ENCODE measurements around the gene ERO1B. TPM values are rescaled to one million over a fixed set of nuclear protein-coding genes. Genes with fewer than 3 reads are reported as not detected.

ERO1B gene
- total RNA-seq, 1 experiment from 2014 or later: not detected

DNA sequence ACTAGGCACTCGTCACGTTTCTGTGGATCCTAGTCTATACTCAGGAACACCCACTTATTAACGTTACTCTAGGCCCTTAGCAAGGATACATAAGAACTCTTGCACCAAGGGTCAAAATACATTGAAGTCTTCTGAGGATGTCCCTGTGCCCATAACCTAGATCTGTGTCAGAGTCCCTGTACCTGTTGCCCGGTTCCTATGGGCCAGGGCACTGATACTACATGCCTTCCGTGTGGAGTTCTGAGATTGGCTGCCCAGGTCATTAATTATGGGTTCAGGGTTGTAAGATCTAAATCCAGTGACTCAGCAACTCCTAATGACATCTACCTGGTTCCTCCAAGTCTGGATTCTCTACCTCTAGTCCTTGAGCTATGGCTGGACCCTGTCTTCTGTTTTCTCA is 69.9 kb downstream of the ERO1B start:
- no TSS peak for BruUV-seq (replicated peaks)
- Histone ChIP-seq H3K9me2 (ENCODE audit: insufficient read depth) (no peaks in the 10 kb centered on the region), H3K36me3 (ENCODE audit: low read depth) (no peaks in the 10 kb centered on the region), H3K4me3 (no peak overlapping the region), H3K27ac (no peak overlapping the region), H3K79me2 (ENCODE audit: low read depth) (no peaks in the 10 kb centered on the region), H3K27me3 (ENCODE audit: insufficient read depth, low read depth) (no peaks in the 10 kb centered on the region), H4K20me1 (ENCODE audit: insufficient read depth) (no peaks in the 10 kb centered on the region), H3K4me1 (replicated peaks; ENCODE audit: insufficient read depth) (no peaks in the 10 kb centered on the region), H3K9me3 (ENCODE audit: insufficient read depth, low read depth) (no peaks in the 10 kb centered on the region), H2AFZ (no peak overlapping the region), H3F3A (ENCODE audit: insufficient read depth, low read depth) (no peaks in the 10 kb centered on the region), H3K4me2 (no peak overlapping the region)
- TF ChIP-seq, protein P1, sequence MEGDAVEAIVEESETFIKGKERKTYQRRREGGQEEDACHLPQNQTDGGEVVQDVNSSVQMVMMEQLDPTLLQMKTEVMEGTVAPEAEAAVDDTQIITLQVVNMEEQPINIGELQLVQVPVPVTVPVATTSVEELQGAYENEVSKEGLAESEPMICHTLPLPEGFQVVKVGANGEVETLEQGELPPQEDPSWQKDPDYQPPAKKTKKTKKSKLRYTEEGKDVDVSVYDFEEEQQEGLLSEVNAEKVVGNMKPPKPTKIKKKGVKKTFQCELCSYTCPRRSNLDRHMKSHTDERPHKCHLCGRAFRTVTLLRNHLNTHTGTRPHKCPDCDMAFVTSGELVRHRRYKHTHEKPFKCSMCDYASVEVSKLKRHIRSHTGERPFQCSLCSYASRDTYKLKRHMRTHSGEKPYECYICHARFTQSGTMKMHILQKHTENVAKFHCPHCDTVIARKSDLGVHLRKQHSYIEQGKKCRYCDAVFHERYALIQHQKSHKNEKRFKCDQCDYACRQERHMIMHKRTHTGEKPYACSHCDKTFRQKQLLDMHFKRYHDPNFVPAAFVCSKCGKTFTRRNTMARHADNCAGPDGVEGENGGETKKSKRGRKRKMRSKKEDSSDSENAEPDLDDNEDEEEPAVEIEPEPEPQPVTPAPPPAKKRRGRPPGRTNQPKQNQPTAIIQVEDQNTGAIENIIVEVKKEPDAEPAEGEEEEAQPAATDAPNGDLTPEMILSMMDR (conservative IDR thresholded peaks at IDR 0.05): no peak
- TF ChIP-seq EZH2 (IDR thresholded peaks at IDR 0.05; ENCODE audit: low read depth): no peak
- intact Hi-C loops (cut with micrococcal nuclease; ENCODE audit: unreplicated experiment): no loop called here
- POLR2A ChIA-PET (ENCODE audit: unreplicated experiment): no interaction called here
- no peak for DNase-seq
- CTCF ChIA-PET: no interaction called here

DNA sequence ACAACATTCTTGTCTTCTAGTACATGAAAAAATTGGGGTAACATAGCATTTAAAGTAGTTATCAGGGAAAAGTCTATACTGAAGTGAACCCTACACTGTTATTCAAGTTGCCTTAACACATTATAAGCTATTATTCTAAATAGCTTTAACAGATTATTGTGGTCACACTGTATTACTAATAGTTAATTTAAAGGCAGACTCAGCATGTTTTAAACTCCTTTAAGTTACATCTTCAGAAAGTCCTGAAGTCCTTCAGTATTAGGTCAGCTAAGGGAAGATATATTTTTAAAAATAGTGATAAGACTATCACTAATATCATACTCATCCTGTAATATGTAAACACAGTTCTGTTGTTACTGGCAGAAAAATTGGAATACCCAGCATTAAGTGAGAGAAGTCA is 72.0 kb downstream of the ERO1B start:
- Histone ChIP-seq H3K27ac (no peak overlapping the region), H2AFZ (no peak overlapping the region), H3K27me3 (ENCODE audit: insufficient read depth, low read depth) (no peaks in the 10 kb centered on the region), H3K9me2 (ENCODE audit: insufficient read depth) (no peaks in the 10 kb centered on the region; the same call in 1 of the 2 replicates), H3K4me1 (replicated peaks; ENCODE audit: insufficient read depth) (no peaks in the 10 kb centered on the region), H3F3A (ENCODE audit: insufficient read depth, low read depth) (no peaks in the 10 kb centered on the region), H3K79me2 (ENCODE audit: low read depth) (no peaks in the 10 kb centered on the region), H3K36me3 (ENCODE audit: low read depth) (no peaks in the 10 kb centered on the region), H3K4me2 (no peak overlapping the region), H3K9me3 (ENCODE audit: insufficient read depth, low read depth) (no peaks in the 10 kb centered on the region), H3K4me3 (no peak overlapping the region), H4K20me1 (ENCODE audit: insufficient read depth) (no peaks in the 10 kb centered on the region)
- no TSS peak for BruUV-seq (replicated peaks)
- TF ChIP-seq, protein P1 (conservative IDR thresholded peaks at IDR 0.05): no peak
- no peak for TF ChIP-seq EZH2 (IDR thresholded peaks at IDR 0.05; ENCODE audit: low read depth)
- intact Hi-C loops (cut with micrococcal nuclease; ENCODE audit: unreplicated experiment): no loop called here
- ChIA-PET CTCF (no interaction called here), POLR2A (ENCODE audit: unreplicated experiment) (no interaction called here)
- DNase-seq: no peak

DNA sequence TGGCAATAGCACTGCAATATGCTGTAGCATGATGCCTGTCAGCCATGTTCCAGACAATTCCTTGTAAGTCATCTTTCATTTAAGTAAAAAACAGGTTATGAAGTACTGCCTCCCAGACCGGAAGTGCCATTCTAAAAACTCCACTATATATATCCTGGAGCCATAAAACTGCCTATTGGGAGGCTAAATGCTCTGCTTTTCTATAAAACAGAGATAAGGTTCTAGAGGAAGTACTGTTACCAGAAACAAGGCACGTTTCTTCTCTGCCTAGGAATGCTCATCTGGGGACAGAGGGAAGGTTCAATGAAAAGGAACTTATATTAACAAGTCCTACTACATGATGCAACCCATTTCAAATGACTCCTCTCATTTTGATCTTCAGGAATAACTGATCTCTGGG is 72.6 kb downstream of the ERO1B start:
- Histone ChIP-seq H3K79me2 (ENCODE audit: low read depth) (no peaks in the 10 kb centered on the region), H3K9me3 (ENCODE audit: insufficient read depth, low read depth) (no peaks in the 10 kb centered on the region), H4K20me1 (ENCODE audit: insufficient read depth) (no peaks in the 10 kb centered on the region), H3K9me2 (ENCODE audit: insufficient read depth) (no peaks in the 10 kb centered on the region; the same call in 1 of the 2 replicates), H2AFZ (no peak overlapping the region), H3K27ac (no peak overlapping the region), H3K4me2 (no peak overlapping the region), H3K4me1 (replicated peaks; ENCODE audit: insufficient read depth) (no peaks in the 10 kb centered on the region), H3F3A (ENCODE audit: insufficient read depth, low read depth) (no peaks in the 10 kb centered on the region), H3K36me3 (ENCODE audit: low read depth) (no peaks in the 10 kb centered on the region), H3K4me3 (no peak overlapping the region), H3K27me3 (ENCODE audit: insufficient read depth, low read depth) (no peaks in the 10 kb centered on the region)
- BruUV-seq (replicated peaks): no TSS peak
- POLR2A ChIA-PET (ENCODE audit: unreplicated experiment): no interaction called here
- intact Hi-C loops (cut with micrococcal nuclease; ENCODE audit: unreplicated experiment): no loop called here
- TF ChIP-seq EZH2 (IDR thresholded peaks at IDR 0.05; ENCODE audit: low read depth): no peak
- TF ChIP-seq, protein P1 (conservative IDR thresholded peaks at IDR 0.05): no peak
- CTCF ChIA-PET: interaction anchor here (0.6 kb wide), 1 partner anchor 1063 kb away, joined by 4 read pairs; no protein-coding TSS in a partner anchor
- no peak for DNase-seq
